ENCODE data around the gene TTC32. TPM values are rescaled to one million over a fixed set of nuclear protein-coding genes. Genes with fewer than 3 reads are reported as not detected.
A peak's percentile ranks its signal among the peaks of the same experiment; 100 is the strongest.

Gene TTC32
- total RNA-seq (2012; rRNA removed) = 3.3 and 4.4 TPM in 2 replicates

- Histone ChIP-seq H3K9me3 (replicated peaks; ENCODE audit: low read length) (no peaks in the 10 kb centered on the region), H3K36me3 (ENCODE audit: insufficient read depth, low read length) (no peaks in the 10 kb centered on the region), H3K9ac (ENCODE audit: low read depth, low read length) (peak within 1 kb of the TSS; percentile 95), H3K4me1 (ENCODE audit: control insufficient read depth, insufficient read depth, low read length) (peaks cover 34% of the 10 kb centered on the region), H3K4me2 (ENCODE audit: low read length) (peak within 1 kb of the TSS; percentile 86), H3K4me3 (ENCODE audit: low read length) (peak within 1 kb of the TSS; percentile 87), H3K27me3 (ENCODE audit: control insufficient read depth, insufficient read depth, low read length) (no peaks in the 10 kb centered on the region)
These were observed at the start of gene TTC32 for GRCh38 chr2:19901442-19902215. TSS of gene TTC32 (minus strand) at chr2:19901983. CDS start at chr2:19901854, 129 bp downstream.

- H3K4me3 ChIP-seq (ENCODE audit: low read length) = no peak overlapping the region
- H3K27me3 ChIP-seq (ENCODE audit: control insufficient read depth, insufficient read depth, low read length) = no peaks in the 10 kb centered on the region
- no peak overlapping the region for H3K4me2 ChIP-seq (ENCODE audit: low read length)
- H3K4me1 ChIP-seq (ENCODE audit: control insufficient read depth, insufficient read depth, low read length) = peaks cover 13% of the 10 kb centered on the region
- peaks cover 7% of the 10 kb centered on the region for H3K36me3 ChIP-seq (ENCODE audit: insufficient read depth, low read length)
- H3K9me3 ChIP-seq (replicated peaks; ENCODE audit: low read length) = no peaks in the 10 kb centered on the region
- H3K9ac ChIP-seq (ENCODE audit: low read depth, low read length) = no peak overlapping the region
These were observed 47.3 kb upstream of the TTC32 start for GRCh38 chr2:19949071-19949470.

DNA sequence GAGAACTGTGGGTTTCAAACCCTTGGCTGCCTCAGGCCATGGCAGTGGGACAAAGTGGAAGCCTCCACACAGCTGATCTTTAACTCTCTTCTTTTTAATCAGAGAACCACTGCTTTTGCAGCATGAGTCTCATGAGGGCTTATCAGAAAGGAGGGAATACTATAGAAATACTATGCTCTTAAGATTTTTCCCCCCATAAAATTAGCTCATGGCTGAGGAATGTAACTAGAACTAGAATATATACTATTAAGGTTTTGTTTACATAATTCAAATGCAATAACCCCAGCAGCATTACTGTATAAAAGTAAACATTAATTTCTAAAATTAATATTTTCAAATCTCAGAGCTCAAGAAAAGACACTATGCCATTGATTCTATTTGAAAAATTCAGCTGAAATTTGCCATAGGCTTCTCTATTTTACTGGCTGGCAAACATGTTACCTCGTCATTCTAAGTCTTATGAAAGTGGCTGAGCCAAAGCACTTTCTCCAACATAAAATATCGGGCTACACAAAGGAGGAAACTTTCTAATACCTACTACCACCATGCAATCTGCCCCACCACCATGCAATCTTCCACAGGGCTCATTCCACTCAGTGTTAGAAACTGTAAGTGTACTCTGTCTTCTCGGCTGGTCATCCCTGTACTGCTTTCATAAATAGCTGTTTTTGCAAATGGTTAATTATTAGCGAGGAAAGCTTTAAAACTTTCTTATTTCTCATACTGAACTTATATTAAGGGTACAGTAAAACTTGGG, 45.6 kb upstream of the TTC32 start:
- H3K36me3 ChIP-seq (ENCODE audit: insufficient read depth, low read length) = peaks cover 7% of the 10 kb centered on the region
- no peaks in the 10 kb centered on the region for H3K9me3 ChIP-seq (replicated peaks; ENCODE audit: low read length)
- H3K9ac ChIP-seq (ENCODE audit: low read depth, low read length) = no peak overlapping the region
- H3K4me2 ChIP-seq (ENCODE audit: low read length) = no peak overlapping the region
- no peaks in the 10 kb centered on the region for H3K27me3 ChIP-seq (ENCODE audit: control insufficient read depth, insufficient read depth, low read length)
- H3K4me1 ChIP-seq (ENCODE audit: control insufficient read depth, insufficient read depth, low read length) = peaks cover 13% of the 10 kb centered on the region
- no peak overlapping the region for H3K4me3 ChIP-seq (ENCODE audit: low read length)

GRCh38 chr2:19944205-19944845, 42.5 kb upstream of the TTC32 start:
- Histone ChIP-seq H3K36me3 (ENCODE audit: insufficient read depth, low read length) (peaks cover 7% of the 10 kb centered on the region), H3K4me1 (ENCODE audit: control insufficient read depth, insufficient read depth, low read length) (peaks cover 12% of the 10 kb centered on the region), H3K4me3 (ENCODE audit: low read length) (no peak overlapping the region), H3K27me3 (ENCODE audit: control insufficient read depth, insufficient read depth, low read length) (no peaks in the 10 kb centered on the region), H3K9ac (ENCODE audit: low read depth, low read length) (no peak overlapping the region), H3K4me2 (ENCODE audit: low read length) (no peak overlapping the region), H3K9me3 (replicated peaks; ENCODE audit: low read length) (no peaks in the 10 kb centered on the region)

- Histone ChIP-seq H3K36me3 (ENCODE audit: insufficient read depth, low read length) (peaks cover 7% of the 10 kb centered on the region), H3K4me1 (ENCODE audit: control insufficient read depth, insufficient read depth, low read length) (peaks cover 7% of the 10 kb centered on the region), H3K9ac (ENCODE audit: low read depth, low read length) (no peak overlapping the region), H3K27me3 (ENCODE audit: control insufficient read depth, insufficient read depth, low read length) (no peaks in the 10 kb centered on the region), H3K4me2 (ENCODE audit: low read length) (no peak overlapping the region), H3K9me3 (replicated peaks; ENCODE audit: low read length) (no peaks in the 10 kb centered on the region), H3K4me3 (ENCODE audit: low read length) (no peak overlapping the region)
These were observed 41.4 kb upstream of the TTC32 start for GRCh38 chr2:19943189-19943588.

GRCh38 chr2:19942199-19942598, 40.4 kb upstream of the TTC32 start:
- no peak overlapping the region for H3K9ac ChIP-seq (ENCODE audit: low read depth, low read length)
- peaks cover 14% of the 10 kb centered on the region for H3K36me3 ChIP-seq (ENCODE audit: insufficient read depth, low read length)
- no peaks in the 10 kb centered on the region for H3K9me3 ChIP-seq (replicated peaks; ENCODE audit: low read length)
- peaks cover 3% of the 10 kb centered on the region for H3K4me1 ChIP-seq (ENCODE audit: control insufficient read depth, insufficient read depth, low read length)
- H3K4me2 ChIP-seq (ENCODE audit: low read length) = no peak overlapping the region
- no peaks in the 10 kb centered on the region for H3K27me3 ChIP-seq (ENCODE audit: control insufficient read depth, insufficient read depth, low read length)
- no peak overlapping the region for H3K4me3 ChIP-seq (ENCODE audit: low read length)

- peaks cover 20% of the 10 kb centered on the region for H3K36me3 ChIP-seq (ENCODE audit: insufficient read depth, low read length)
- H3K4me1 ChIP-seq (ENCODE audit: control insufficient read depth, insufficient read depth, low read length) = peaks cover 16% of the 10 kb centered on the region
- H3K4me3 ChIP-seq (ENCODE audit: low read length) = no peak overlapping the region
- no peaks in the 10 kb centered on the region for H3K9me3 ChIP-seq (replicated peaks; ENCODE audit: low read length)
- H3K4me2 ChIP-seq (ENCODE audit: low read length) = no peak overlapping the region
- no peak overlapping the region for H3K9ac ChIP-seq (ENCODE audit: low read depth, low read length)
- H3K27me3 ChIP-seq (ENCODE audit: control insufficient read depth, insufficient read depth, low read length) = no peaks in the 10 kb centered on the region
These were observed 35.2 kb upstream of the TTC32 start for GRCh38 chr2:19937004-19937403.

- Histone ChIP-seq H3K4me2 (ENCODE audit: low read length) (no peak overlapping the region), H3K4me3 (ENCODE audit: low read length) (no peak overlapping the region), H3K36me3 (ENCODE audit: insufficient read depth, low read length) (peaks cover 20% of the 10 kb centered on the region), H3K9ac (ENCODE audit: low read depth, low read length) (no peak overlapping the region), H3K9me3 (replicated peaks; ENCODE audit: low read length) (no peaks in the 10 kb centered on the region), H3K4me1 (ENCODE audit: control insufficient read depth, insufficient read depth, low read length) (peaks cover 16% of the 10 kb centered on the region), H3K27me3 (ENCODE audit: control insufficient read depth, insufficient read depth, low read length) (no peaks in the 10 kb centered on the region)
These were observed 34.4 kb upstream of the TTC32 start for GRCh38 chr2:19936203-19936602.

GRCh38 chr2:19933351-19933981, 31.7 kb upstream of the TTC32 start:
- Histone ChIP-seq H3K4me2 (ENCODE audit: low read length) (peak overlapping the region; percentile 77), H3K27me3 (ENCODE audit: control insufficient read depth, insufficient read depth, low read length) (no peaks in the 10 kb centered on the region), H3K9me3 (replicated peaks; ENCODE audit: low read length) (peaks cover 1% of the 10 kb centered on the region), H3K36me3 (ENCODE audit: insufficient read depth, low read length) (peaks cover 26% of the 10 kb centered on the region), H3K4me1 (ENCODE audit: control insufficient read depth, insufficient read depth, low read length) (peaks cover 16% of the 10 kb centered on the region), H3K4me3 (ENCODE audit: low read length) (peak overlapping the region; percentile 43), H3K9ac (ENCODE audit: low read depth, low read length) (peak overlapping the region; percentile 63)

DNA sequence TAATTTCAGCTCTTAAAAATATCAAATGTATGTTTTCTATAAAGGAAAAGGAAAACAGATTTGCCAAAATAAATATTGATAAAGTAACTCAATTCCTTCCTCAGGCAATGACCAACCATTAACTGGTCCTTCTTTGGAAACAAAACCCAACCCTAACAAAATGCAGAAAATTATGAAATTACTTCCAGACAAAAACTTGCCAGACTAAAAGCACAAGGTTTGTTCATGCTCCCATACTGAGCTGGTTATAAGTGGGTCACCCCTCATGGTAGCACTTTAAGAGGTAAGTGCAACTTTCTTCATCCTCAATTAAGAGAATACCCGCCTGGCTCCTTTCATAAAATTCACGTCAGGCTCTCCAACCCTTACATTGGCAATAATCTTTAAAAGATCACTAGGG, 31.1 kb upstream of the TTC32 start:
- Histone ChIP-seq H3K4me2 (ENCODE audit: low read length) (peak overlapping the region; percentile 77), H3K4me1 (ENCODE audit: control insufficient read depth, insufficient read depth, low read length) (peaks cover 16% of the 10 kb centered on the region), H3K4me3 (ENCODE audit: low read length) (peak overlapping the region; percentile 43), H3K9ac (ENCODE audit: low read depth, low read length) (peak overlapping the region; percentile 63), H3K36me3 (ENCODE audit: insufficient read depth, low read length) (peaks cover 29% of the 10 kb centered on the region), H3K27me3 (ENCODE audit: control insufficient read depth, insufficient read depth, low read length) (no peaks in the 10 kb centered on the region), H3K9me3 (replicated peaks; ENCODE audit: low read length) (peaks cover 4% of the 10 kb centered on the region)

DNA sequence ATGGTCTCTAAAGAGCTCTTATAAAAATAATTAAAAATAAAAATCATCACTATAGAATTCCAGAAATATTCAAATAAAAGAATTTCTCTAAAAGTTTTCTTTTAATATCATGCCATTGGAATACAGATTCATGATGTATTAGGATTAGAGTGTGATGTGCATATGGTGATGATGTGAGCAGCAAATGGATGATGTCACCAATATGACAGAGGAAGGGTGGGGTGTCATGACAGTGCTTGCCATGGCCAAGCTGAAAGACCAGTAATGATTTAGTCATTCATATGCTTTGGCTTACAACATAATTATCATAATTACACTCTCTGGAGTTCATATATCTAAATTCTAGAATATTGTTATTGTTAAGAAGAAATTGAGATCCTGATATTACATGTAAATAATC, 27.4 kb upstream of the TTC32 start:
- no peaks in the 10 kb centered on the region for H3K27me3 ChIP-seq (ENCODE audit: control insufficient read depth, insufficient read depth, low read length)
- peaks cover 10% of the 10 kb centered on the region for H3K36me3 ChIP-seq (ENCODE audit: insufficient read depth, low read length)
- peaks cover 16% of the 10 kb centered on the region for H3K4me1 ChIP-seq (ENCODE audit: control insufficient read depth, insufficient read depth, low read length)
- peaks cover 4% of the 10 kb centered on the region for H3K9me3 ChIP-seq (replicated peaks; ENCODE audit: low read length)
- no peak overlapping the region for H3K4me2 ChIP-seq (ENCODE audit: low read length)
- H3K9ac ChIP-seq (ENCODE audit: low read depth, low read length) = no peak overlapping the region
- H3K4me3 ChIP-seq (ENCODE audit: low read length) = no peak overlapping the region
